SK-N-SH treated with all-trans-retinoic acid at 6 μM for 48 hours (cell line): ENCODE measurements around the gene FAM13A.

Experiments used
- ATAC-seq: fragments of 200-7000 bp; cut with Tn5 transposase; 3 replicates; pipeline ENCODE4 v1.9.1; 2020; ENCODE audit warnings: mild to moderate bottlenecking, moderate library complexity
- ARNTL ChIP-seq: fragments of 450-650 bp; formaldehyde crosslinking; IDR thresholded peaks from 2 replicates; pipeline ENCODE4 v1.5.0; 2020; ENCODE audit warnings: low read depth, mild to moderate bottlenecking, moderate library complexity, borderline replicate concordance
- GLIS3 ChIP-seq: fragments of 250-450 bp; sonication (Bioruptor Pico); IDR thresholded peaks from 2 replicates; pipeline ENCODE4 v1.5.0; 2020; ENCODE audit warnings: mild to moderate bottlenecking, moderate library complexity
- ISL1 ChIP-seq: fragments of 250-450 bp; sonication (Bioruptor Pico); IDR thresholded peaks from 2 replicates; pipeline ENCODE4 v2.1.2; 2022; ENCODE audit warnings: mild to moderate bottlenecking, moderate library complexity
- OSR1 ChIP-seq: fragments of 250-450 bp; sonication (Bioruptor Pico); IDR thresholded peaks from 2 replicates; pipeline ENCODE4 v1.8.0; 2022; ENCODE audit warnings: moderate library complexity, mild to moderate bottlenecking, inconsistent platforms
- SNAI2 ChIP-seq: fragments of 250-450 bp; sonication (Bioruptor Pico); IDR thresholded peaks from 2 replicates; pipeline ENCODE4 v1.5.0; 2020; ENCODE audit warnings: mild to moderate bottlenecking, moderate library complexity
- TCF4 ChIP-seq: fragments of 250-450 bp; sonication (Bioruptor Pico); IDR thresholded peaks from 2 replicates; pipeline ENCODE4 v1.8.0; 2021; ENCODE audit warnings: mild to moderate bottlenecking, moderate library complexity, borderline replicate concordance
- TOX ChIP-seq: fragments of 250-450 bp; sonication (Bioruptor Pico); IDR thresholded peaks from 2 replicates; pipeline ENCODE4 v1.8.0; 2021; ENCODE audit warnings: mild to moderate bottlenecking, moderate library complexity, borderline replicate concordance
- ZC3H10 ChIP-seq: fragments of 250-450 bp; sonication (Bioruptor Pico); IDR thresholded peaks from 2 replicates; pipeline ENCODE4 v1.5.1; 2021; ENCODE audit warnings: mild to moderate bottlenecking, moderate library complexity
- ZFP3 ChIP-seq: fragments of 250-450 bp; sonication (Bioruptor Pico); IDR thresholded peaks from 2 replicates; pipeline ENCODE4 v1.5.0; 2020; ENCODE audit warnings: mild to moderate bottlenecking, moderate library complexity
- ZNF565 ChIP-seq: fragments of 450-650 bp; formaldehyde crosslinking; conservative IDR thresholded peaks from 2 replicates; pipeline ENCODE4 v1.5.0; 2020; ENCODE audit warnings: low read depth, mild to moderate bottlenecking, moderate library complexity
- ZNF8 ChIP-seq: fragments of 450-650 bp; formaldehyde crosslinking; IDR thresholded peaks from 2 replicates; pipeline ENCODE4 v1.5.0; 2020; ENCODE audit warnings: mild to moderate bottlenecking, moderate library complexity
- TF ChIP-seq, protein P1 (sequence below): fragments of 250-450 bp; sonication (Bioruptor Pico); IDR thresholded peaks from 2 replicates; pipeline ENCODE4 v1.5.0; 2020; ENCODE audit warnings: mild to moderate bottlenecking, moderate library complexity
- TF ChIP-seq, protein P2 (sequence below): fragments of 250-450 bp; sonication (Bioruptor Pico); IDR thresholded peaks from 2 replicates; pipeline ENCODE4 v1.8.0; 2020; ENCODE audit warnings: mild to moderate bottlenecking, moderate library complexity, borderline replicate concordance
- TF ChIP-seq, protein P3 (sequence below): fragments of 250-450 bp; sonication (Bioruptor Pico); IDR thresholded peaks from 2 replicates; pipeline ENCODE4 v1.5.1; 2020; ENCODE audit warnings: low read depth, mild to moderate bottlenecking, moderate library complexity
- TF ChIP-seq, protein P4 (sequence below): fragments of 250-450 bp; sonication (Bioruptor Pico); IDR thresholded peaks from 2 replicates; pipeline ENCODE4 v1.8.0; 2021; ENCODE audit warnings: low read depth, mild to moderate bottlenecking, moderate library complexity, borderline replicate concordance

FAM13A gene

DNA sequence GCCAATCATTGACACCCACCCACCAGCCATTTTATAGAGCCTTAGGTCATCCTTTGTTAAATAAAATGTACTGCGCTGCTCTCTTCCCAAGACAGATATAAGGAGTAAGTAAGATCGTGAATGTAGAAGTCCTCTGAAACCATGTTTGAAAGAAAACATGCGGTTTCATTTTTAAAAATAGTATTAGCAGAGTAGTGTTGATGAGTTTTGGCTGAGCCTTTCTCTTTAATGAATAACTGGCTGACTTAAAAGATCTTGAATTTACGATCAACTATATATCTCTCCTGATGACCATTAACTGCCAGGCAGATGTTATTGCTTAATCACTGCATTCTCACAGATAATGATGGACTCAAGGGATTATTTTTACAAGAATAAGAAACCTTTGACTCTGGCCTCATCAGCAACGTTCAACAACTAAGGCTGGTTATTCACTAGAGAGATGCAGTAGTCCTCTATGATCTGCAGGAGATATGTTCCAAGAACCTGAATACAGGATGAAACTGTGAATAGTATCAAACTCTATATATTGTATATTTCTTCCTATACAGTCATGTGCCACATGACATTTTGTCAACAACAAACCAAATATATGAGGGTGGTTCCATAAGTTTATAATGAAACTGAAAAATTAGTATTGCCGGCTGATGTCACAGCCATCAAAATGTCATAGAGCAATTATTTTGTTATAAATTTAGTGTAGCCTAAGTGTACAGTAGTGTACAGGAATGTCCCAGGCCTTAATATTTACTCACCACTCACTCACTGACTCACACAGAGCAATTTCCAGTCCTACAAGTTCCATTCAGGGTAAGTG, 80.8 kb downstream of the FAM13A start:
- TF ChIP-seq, protein P1, sequence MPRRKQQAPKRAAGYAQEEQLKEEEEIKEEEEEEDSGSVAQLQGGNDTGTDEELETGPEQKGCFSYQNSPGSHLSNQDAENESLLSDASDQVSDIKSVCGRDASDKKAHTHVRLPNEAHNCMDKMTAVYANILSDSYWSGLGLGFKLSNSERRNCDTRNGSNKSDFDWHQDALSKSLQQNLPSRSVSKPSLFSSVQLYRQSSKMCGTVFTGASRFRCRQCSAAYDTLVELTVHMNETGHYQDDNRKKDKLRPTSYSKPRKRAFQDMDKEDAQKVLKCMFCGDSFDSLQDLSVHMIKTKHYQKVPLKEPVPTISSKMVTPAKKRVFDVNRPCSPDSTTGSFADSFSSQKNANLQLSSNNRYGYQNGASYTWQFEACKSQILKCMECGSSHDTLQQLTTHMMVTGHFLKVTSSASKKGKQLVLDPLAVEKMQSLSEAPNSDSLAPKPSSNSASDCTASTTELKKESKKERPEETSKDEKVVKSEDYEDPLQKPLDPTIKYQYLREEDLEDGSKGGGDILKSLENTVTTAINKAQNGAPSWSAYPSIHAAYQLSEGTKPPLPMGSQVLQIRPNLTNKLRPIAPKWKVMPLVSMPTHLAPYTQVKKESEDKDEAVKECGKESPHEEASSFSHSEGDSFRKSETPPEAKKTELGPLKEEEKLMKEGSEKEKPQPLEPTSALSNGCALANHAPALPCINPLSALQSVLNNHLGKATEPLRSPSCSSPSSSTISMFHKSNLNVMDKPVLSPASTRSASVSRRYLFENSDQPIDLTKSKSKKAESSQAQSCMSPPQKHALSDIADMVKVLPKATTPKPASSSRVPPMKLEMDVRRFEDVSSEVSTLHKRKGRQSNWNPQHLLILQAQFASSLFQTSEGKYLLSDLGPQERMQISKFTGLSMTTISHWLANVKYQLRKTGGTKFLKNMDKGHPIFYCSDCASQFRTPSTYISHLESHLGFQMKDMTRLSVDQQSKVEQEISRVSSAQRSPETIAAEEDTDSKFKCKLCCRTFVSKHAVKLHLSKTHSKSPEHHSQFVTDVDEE = no peak
- TF ChIP-seq, all 23 proteins: peak for 0
- no peak for ATAC-seq

DNA sequence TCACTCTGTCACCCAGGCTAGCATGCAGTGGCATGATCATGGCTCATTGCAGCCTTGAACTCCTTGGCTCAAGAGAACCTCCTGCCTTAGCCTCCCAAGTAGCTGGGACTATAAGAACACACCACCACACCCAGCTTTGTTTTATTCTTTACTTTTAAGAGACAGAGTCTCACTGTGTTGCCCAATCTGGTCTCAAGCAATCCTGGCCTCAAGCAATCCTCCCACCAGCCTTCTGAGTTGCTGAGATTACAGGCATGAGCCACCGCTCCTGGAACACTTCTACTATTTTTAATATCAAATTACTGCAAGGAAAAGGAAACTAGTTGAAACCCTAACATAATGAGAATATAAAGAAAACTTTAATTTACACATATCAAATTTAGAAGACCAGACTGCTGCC, 85.4 kb downstream of the FAM13A start:
- no peak for ATAC-seq
- no peak for TF ChIP-seq ISL1 (CRISPR knock-in tag)
- TF ChIP-seq, all 23 proteins: peak for 0

DNA sequence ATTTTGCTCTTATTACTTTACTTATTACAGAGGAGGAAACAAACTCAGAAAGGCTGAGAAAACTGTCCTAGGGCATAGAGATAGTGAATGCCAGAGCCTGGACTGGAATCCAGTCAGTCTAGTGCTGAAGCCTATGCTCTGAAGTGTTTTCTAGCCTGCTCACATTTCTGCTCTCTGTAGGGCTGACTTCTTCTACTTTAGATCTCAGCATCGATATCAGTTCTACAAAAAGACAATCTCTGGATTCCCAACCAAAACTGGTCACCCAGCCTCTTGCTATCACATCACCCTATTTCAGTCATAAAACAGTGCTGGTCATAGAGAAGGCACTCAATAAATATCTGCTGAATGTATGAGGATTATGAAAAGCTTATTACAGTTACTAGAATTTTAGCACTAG, 87.2 kb downstream of the FAM13A start:
- no peak for ATAC-seq

DNA sequence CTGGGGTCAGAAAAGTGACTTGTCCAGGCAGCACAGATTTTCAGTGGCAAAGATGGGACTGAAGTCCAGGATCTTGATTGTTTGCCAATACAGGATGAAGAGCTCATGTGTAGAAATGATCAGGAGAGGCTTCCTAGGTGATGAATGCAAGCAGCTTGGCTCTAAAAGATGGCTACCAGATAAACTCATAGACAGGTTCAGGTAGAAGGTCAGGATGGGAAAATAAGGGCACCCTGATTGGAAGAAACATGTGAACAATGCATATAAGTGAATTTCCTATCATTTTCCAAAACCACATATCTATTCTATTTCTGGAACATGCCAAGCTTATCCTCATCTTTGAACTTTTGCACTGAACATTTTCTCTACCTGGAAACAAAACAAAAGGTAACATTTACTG, 87.7 kb downstream of the FAM13A start:
- no peak for ATAC-seq
- TF ChIP-seq ISL1 (CRISPR knock-in tag) (no peak), ZNF565 (CRISPR knock-in tag) (no peak), OSR1 (CRISPR knock-in tag) (no peak), ARNTL (CRISPR knock-in tag) (no peak), TCF4 (CRISPR knock-in tag) (no peak), ZFP3 (no peak), SNAI2 (CRISPR knock-in tag) (no peak)
- TF ChIP-seq, protein P2, sequence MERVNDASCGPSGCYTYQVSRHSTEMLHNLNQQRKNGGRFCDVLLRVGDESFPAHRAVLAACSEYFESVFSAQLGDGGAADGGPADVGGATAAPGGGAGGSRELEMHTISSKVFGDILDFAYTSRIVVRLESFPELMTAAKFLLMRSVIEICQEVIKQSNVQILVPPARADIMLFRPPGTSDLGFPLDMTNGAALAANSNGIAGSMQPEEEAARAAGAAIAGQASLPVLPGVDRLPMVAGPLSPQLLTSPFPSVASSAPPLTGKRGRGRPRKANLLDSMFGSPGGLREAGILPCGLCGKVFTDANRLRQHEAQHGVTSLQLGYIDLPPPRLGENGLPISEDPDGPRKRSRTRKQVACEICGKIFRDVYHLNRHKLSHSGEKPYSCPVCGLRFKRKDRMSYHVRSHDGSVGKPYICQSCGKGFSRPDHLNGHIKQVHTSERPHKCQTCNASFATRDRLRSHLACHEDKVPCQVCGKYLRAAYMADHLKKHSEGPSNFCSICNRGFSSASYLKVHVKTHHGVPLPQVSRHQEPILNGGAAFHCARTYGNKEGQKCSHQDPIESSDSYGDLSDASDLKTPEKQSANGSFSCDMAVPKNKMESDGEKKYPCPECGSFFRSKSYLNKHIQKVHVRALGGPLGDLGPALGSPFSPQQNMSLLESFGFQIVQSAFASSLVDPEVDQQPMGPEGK = no peak
- TF ChIP-seq, protein P1 = no peak

More for the DNA sequence above, 87.2 kb downstream of the FAM13A start:
- TF ChIP-seq, protein P2 = no peak
- TF ChIP-seq, protein P3, sequence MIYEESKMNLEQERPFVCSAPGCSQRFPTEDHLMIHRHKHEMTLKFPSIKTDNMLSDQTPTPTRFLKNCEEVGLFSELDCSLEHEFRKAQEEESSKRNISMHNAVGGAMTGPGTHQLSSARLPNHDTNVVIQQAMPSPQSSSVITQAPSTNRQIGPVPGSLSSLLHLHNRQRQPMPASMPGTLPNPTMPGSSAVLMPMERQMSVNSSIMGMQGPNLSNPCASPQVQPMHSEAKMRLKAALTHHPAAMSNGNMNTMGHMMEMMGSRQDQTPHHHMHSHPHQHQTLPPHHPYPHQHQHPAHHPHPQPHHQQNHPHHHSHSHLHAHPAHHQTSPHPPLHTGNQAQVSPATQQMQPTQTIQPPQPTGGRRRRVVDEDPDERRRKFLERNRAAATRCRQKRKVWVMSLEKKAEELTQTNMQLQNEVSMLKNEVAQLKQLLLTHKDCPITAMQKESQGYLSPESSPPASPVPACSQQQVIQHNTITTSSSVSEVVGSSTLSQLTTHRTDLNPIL (CRISPR knock-in tag) = no peak
- no peak for TF ChIP-seq ZC3H10 (CRISPR knock-in tag)
- TF ChIP-seq, protein P1 = no peak
- TF ChIP-seq, protein P4, sequence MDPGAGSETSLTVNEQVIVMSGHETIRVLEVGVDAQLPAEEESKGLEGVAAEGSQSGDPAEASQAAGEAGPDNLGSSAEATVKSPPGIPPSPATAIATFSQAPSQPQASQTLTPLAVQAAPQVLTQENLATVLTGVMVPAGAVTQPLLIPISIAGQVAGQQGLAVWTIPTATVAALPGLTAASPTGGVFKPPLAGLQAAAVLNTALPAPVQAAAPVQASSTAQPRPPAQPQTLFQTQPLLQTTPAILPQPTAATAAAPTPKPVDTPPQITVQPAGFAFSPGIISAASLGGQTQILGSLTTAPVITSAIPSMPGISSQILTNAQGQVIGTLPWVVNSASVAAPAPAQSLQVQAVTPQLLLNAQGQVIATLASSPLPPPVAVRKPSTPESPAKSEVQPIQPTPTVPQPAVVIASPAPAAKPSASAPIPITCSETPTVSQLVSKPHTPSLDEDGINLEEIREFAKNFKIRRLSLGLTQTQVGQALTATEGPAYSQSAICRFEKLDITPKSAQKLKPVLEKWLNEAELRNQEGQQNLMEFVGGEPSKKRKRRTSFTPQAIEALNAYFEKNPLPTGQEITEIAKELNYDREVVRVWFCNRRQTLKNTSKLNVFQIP (CRISPR knock-in tag) = no peak
- TF ChIP-seq GLIS3 = no peak
- no peak for TF ChIP-seq ZNF565 (CRISPR knock-in tag)
- no peak for TF ChIP-seq TOX (CRISPR knock-in tag)
- no peak for TF ChIP-seq ZNF8
- no peak for TF ChIP-seq OSR1 (CRISPR knock-in tag)
- TF ChIP-seq ZFP3 = no peak
- TF ChIP-seq SNAI2 (CRISPR knock-in tag) = no peak
- TF ChIP-seq, all 23 proteins: peak for 0
